GM12872 (cell line): ENCODE measurements around the gene GJC2.

Experiments
- TF ChIP-seq, protein P1 (sequence below): IDR thresholded peaks from 3 replicates; pipeline ENCODE4 v1.5.1; 2011; ENCODE audit warnings: low read depth, mild to moderate bottlenecking, low read length, moderate library complexity; ENCODE audit not compliant: insufficient read depth

Gene GJC2

DNA sequence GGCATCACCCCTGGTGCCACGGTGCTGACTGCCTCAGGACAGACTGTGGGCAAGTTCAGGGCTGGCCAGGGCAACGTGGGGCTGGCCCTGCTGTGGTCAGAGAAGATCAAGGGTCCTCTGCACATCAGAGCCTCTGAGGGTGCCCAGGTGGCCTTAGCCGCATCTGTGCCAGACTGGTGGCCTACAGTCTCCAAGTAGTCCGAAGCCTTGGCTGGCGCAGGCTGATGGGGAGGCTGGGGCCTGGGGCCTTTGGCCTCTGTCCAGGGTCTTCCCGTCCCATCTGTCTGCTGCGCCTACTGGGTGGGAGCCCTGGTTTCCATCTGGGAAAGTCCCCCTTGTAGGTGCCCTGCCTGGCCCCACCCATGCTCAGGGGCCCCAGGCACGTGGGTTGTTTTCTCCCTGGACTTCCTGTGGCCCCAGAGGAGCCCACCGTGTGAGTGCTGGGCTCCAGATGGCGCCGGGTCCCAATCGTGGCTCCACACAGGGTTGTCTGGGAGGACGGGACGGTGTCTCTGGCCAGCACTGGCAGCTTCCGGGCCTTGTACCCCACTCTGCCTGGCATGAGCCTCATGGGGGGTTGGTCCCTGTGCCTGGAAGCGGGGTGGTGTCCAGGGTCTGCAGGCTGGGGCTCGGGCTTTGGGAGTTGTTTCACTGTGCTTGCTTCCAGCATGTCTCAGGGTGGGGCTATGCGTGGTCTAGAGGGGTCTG lies 25.7 kb downstream of the GJC2 start:
- TF ChIP-seq, protein P1, sequence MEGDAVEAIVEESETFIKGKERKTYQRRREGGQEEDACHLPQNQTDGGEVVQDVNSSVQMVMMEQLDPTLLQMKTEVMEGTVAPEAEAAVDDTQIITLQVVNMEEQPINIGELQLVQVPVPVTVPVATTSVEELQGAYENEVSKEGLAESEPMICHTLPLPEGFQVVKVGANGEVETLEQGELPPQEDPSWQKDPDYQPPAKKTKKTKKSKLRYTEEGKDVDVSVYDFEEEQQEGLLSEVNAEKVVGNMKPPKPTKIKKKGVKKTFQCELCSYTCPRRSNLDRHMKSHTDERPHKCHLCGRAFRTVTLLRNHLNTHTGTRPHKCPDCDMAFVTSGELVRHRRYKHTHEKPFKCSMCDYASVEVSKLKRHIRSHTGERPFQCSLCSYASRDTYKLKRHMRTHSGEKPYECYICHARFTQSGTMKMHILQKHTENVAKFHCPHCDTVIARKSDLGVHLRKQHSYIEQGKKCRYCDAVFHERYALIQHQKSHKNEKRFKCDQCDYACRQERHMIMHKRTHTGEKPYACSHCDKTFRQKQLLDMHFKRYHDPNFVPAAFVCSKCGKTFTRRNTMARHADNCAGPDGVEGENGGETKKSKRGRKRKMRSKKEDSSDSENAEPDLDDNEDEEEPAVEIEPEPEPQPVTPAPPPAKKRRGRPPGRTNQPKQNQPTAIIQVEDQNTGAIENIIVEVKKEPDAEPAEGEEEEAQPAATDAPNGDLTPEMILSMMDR = no peak

DNA sequence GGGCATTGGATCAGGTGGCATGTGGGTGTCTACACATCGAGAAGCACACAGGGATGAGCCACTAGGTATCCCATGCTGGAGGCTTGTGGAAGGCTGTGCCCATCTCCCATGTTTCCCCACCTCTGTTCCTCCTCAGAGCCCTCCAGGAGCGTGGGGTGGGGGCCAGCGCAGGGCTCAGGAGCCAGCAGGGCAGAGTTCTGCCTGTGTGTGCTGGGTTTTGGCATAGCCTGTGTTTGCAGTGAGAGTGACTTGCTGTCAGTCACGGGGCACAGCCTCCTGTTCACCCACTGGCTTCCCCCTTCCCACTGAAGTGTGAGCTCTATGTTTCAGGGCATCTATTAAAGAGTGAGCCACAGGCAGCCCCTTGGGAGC lies 26.3 kb downstream of the GJC2 start:
- TF ChIP-seq, protein P1 = no peak

DNA sequence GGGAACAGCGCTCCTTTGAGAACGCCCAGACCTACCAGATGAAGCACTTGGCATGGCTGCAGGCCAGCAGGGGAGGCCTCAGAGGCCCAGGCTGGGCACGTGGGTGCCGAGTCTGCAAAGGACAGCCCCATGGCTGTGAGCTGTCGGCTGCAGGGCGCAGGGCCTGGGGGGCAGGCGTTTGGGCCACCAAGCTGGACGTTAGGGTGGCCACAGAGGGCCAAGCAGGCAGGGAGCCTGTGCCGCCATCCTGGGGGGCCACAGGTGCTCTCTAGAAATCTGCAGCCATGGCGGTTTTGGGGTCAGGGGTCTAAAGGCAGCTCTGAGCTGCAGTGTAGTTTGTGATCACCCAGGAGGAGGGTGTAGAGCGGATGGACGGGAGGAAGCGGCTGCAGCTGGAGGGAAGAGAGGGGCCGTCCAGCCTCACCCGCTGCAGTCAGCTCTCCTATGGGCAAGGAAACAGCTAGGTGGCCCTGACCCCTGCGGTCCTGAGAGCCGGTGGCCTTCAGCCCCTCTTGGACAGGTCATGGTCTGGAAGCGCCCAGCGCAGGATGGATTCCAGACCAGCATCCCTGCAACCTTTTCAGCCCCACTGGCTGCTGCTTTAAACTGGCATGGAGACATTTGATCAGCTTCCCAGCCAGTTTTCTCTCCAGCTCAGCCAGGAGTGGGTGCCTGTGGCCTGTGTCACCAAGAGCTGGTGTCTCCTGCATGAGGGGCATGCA lies 26.9 kb downstream of the GJC2 start:
- TF ChIP-seq, protein P1 = no peak

DNA sequence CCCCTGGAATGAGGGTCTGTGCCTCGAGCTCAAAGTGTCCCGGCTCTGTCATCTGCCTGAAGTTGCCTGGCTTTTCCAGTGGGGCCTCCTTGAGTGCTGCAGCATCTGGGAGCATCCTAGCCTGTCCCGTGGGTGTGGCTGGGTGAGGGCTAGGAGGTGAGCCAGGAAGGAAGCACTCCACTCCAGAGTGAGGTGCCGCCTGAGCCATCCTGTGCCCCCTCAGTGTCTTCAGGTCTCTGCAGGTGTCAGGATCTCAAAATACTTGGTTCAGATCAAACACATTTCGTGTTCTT lies 27.4 kb downstream of the GJC2 start:
- TF ChIP-seq, protein P1 = no peak

DNA sequence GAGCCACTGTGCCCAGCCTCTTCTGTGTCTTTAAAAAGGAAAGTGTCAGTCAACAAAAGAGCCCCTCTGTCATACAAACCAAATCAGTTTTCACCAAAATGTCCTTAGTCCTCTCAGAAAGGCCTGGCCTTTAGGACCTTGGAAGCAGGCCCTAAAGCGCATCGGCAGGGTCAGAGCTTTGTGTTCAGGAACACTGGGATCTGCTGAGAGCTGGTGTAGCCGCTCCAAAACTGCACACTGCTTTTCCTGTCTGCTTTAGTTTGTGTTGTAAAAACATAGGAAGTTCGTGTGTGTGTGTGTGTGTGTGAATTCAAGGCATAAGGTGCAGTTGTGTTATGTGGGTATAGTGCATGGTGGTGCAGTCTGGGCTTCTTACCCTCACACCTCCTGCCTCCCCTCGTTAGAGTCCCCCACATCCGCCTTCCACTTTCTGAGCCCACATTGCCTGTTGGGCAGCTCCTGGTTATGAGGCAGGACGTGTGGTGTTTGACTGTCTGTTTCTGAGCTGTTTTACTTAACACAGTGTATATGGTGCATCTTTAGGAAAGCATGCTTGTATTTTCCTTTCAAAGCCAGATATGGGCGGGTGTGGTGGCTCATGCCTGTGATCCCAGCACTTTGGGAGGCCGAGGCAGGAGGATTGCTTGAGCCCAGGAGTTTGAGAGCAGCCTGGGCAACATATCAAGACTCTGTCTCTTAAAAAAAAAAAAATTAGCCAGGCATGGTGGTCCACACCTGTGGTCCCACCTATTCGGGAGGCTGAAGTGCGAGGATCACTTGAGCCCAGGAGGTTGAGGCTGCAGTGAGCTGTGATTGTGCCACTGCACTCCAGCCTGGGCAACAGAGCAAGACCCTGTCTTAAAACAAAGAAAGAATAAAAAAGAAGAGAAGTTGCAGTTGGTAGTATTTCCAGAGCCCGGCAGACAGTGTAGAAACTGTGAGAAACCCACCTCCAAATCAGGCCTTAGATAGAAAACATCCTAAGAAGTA lies 28.3 kb downstream of the GJC2 start:
- TF ChIP-seq, protein P1 = no peak

DNA sequence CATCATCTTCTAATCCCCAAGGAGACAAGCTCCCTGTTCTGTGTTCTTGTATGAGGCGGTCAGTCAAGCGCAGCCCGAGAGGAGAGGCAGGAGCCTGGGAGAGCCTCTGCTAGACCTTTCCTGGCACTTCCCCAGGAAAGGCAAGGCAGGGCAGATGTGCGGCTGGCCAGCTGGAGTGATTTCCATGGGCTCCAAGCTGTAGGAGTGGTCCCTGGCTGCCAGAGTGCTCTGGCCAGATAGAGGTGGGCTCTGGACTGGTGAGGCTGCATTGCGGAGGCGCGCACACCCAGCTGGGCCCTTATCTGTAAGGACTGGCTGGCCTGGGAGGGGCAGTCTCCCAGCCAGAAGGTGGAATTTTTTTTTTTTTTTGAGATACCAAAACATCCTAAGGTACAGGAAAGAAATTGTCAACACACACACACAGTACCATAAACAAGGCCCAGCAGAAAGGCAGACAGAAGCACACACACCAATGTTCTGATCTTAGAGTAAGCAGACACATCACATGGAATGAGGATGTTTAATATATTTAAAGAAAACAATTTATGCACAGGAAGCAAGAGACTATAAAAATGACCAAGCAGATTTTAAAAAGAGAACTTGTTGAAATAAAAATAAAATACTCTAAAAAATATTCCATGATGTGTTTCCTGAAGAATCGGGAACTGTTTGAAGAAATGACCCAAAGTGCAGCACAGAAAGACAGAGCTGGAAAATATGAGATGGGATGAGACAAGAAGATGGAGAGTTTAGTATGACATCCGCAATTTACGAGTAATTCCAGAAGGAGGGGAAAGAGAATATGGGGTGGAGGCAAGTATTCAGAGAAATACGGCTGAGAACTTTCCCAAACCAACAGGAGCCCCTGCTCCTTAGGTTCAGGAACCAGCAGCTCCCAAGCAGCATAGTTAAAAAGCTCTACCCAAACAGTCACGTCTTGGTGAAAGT lies 29.3 kb downstream of the GJC2 start:
- TF ChIP-seq, protein P1 = no peak
